ENCODE measurements around the gene FADS2. TPM values are rescaled to one million over a fixed set of nuclear protein-coding genes. Genes with fewer than 3 reads are reported as not detected.
A peak's percentile ranks its signal among the peaks of the same experiment; 100 is the strongest.

The FADS2 gene
- total and polyA plus RNA-seq, 2 of the 13 experiments (the other 11 are each of a cell fraction or from before 2014, with no cell fraction given): 90.1 to 124 TPM

DNA sequence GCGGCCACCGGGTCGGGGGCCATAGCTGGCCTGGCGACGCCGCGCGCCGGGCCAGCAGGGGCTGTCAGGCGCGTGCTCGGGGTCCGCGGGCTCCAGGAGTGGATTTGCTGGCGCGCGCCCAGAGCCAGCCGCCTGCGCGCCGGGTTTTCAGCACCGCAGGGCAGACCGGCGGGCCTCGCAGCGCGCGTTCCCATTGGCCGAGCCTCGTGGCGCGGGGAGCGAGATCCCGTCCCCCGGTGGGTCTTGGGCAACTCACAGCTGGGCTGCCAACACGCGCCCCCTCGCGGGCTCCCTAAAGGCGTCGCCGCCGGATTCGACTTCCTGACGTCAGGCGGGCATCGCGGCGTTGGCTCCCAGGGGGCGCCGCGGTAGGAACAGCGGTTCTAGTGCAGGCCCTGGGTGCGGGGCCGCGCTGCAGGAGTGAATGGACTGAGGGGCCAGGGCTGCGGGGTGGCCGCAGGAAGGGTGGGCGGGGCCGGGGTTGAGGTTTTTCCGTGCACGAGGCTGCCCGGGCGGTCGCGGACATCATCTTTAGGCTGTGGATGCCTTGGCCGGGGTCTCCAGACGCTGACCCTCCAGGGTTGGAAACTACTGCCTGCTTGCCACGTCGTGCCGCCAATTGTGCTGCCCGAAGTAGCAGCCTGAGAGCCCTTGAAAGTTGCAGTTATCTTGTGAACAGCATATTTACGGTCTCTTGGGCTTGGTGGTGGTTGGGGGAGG is 11.2 kb upstream of the FADS2 start, which contains the start of gene FADS1 (continued):
- TF ChIP-seq ETV6 (CRISPR knock-in tag; conservative IDR thresholded peaks at IDR 0.05) (no peak), GATAD2A (CRISPR knock-in tag; IDR thresholded peaks at IDR 0.05) (peak; percentile 87), KDM5A (IDR thresholded peaks at IDR 0.05; ENCODE audit: borderline replicate concordance, low read length) (no peak; the same call in 1 of the 2 replicates), MEF2D (CRISPR knock-in tag; IDR thresholded peaks at IDR 0.05) (no peak), RORA (CRISPR knock-in tag; IDR thresholded peaks at IDR 0.05) (no peak), AGO1 (IDR thresholded peaks at IDR 0.05; ENCODE audit: low read depth, low read length, poor library complexity, severe bottlenecking) (peak; percentile 88), ZNF256 (CRISPR knock-in tag; conservative IDR thresholded peaks at IDR 0.05) (peak; percentile 51; the same call in 1 of the 2 replicates), HOXA5 (CRISPR knock-in tag; IDR thresholded peaks at IDR 0.05) (0 out of 2 replicates have a peak, but pooled peaks have one; percentile 70), MTA3 (CRISPR knock-in tag; IDR thresholded peaks at IDR 0.05) (no peak), JUNB (CRISPR knock-in tag; IDR thresholded peaks at IDR 0.05; ENCODE audit: borderline replicate concordance) (no peak; the same call in 1 of the 2 replicates), ATRX (CRISPR knock-in tag; IDR thresholded peaks at IDR 0.05; ENCODE audit: borderline replicate concordance) (no peak), ZNF546 (CRISPR knock-in tag; conservative IDR thresholded peaks at IDR 0.05) (peak; percentile 81; the same call in 1 of the 2 replicates), ZNF382 (CRISPR knock-in tag; IDR thresholded peaks at IDR 0.05; ENCODE audit: borderline replicate concordance) (no peak), PAF1 (CRISPR knock-in tag; IDR thresholded peaks at IDR 0.05) (no peak), ZFX (CRISPR knock-in tag; IDR thresholded peaks at IDR 0.05; ENCODE audit: low read depth) (peak; percentile 89), ZNF589 (CRISPR knock-in tag; conservative IDR thresholded peaks at IDR 0.05) (peak; percentile 82), ZNF670 (CRISPR knock-in tag; IDR thresholded peaks at IDR 0.05; ENCODE audit: borderline replicate concordance) (peak; percentile 64; the same call in 1 of the 2 replicates), ZNF350 (CRISPR knock-in tag; IDR thresholded peaks at IDR 0.05; ENCODE audit: borderline replicate concordance, low read depth) (peak; percentile 76), CENPT (CRISPR knock-in tag; IDR thresholded peaks at IDR 0.05; ENCODE audit: low read depth) (peak; percentile 74; the same call in 1 of the 2 replicates), CBX1 (IDR thresholded peaks at IDR 0.05; ENCODE audit: low read depth) (peak; percentile 85), ISX (CRISPR knock-in tag; conservative IDR thresholded peaks at IDR 0.05) (no peak), ZNF484 (CRISPR knock-in tag; IDR thresholded peaks at IDR 0.05; ENCODE audit: borderline replicate concordance, low read depth) (no peak), ZSCAN25 (CRISPR knock-in tag; IDR thresholded peaks at IDR 0.05) (no peak; the same call in 1 of the 2 replicates)
- TF ChIP-seq, protein P1, sequence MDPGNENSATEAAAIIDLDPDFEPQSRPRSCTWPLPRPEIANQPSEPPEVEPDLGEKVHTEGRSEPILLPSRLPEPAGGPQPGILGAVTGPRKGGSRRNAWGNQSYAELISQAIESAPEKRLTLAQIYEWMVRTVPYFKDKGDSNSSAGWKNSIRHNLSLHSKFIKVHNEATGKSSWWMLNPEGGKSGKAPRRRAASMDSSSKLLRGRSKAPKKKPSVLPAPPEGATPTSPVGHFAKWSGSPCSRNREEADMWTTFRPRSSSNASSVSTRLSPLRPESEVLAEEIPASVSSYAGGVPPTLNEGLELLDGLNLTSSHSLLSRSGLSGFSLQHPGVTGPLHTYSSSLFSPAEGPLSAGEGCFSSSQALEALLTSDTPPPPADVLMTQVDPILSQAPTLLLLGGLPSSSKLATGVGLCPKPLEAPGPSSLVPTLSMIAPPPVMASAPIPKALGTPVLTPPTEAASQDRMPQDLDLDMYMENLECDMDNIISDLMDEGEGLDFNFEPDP (CRISPR knock-in tag; conservative IDR thresholded peaks at IDR 0.05): no peak
- TF ChIP-seq, protein P2, sequence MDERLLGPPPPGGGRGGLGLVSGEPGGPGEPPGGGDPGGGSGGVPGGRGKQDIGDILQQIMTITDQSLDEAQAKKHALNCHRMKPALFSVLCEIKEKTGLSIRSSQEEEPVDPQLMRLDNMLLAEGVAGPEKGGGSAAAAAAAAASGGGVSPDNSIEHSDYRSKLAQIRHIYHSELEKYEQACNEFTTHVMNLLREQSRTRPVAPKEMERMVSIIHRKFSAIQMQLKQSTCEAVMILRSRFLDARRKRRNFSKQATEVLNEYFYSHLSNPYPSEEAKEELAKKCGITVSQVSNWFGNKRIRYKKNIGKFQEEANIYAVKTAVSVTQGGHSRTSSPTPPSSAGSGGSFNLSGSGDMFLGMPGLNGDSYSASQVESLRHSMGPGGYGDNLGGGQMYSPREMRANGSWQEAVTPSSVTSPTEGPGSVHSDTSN (CRISPR knock-in tag; IDR thresholded peaks at IDR 0.05): no peak
- TF ChIP-seq, protein P3, sequence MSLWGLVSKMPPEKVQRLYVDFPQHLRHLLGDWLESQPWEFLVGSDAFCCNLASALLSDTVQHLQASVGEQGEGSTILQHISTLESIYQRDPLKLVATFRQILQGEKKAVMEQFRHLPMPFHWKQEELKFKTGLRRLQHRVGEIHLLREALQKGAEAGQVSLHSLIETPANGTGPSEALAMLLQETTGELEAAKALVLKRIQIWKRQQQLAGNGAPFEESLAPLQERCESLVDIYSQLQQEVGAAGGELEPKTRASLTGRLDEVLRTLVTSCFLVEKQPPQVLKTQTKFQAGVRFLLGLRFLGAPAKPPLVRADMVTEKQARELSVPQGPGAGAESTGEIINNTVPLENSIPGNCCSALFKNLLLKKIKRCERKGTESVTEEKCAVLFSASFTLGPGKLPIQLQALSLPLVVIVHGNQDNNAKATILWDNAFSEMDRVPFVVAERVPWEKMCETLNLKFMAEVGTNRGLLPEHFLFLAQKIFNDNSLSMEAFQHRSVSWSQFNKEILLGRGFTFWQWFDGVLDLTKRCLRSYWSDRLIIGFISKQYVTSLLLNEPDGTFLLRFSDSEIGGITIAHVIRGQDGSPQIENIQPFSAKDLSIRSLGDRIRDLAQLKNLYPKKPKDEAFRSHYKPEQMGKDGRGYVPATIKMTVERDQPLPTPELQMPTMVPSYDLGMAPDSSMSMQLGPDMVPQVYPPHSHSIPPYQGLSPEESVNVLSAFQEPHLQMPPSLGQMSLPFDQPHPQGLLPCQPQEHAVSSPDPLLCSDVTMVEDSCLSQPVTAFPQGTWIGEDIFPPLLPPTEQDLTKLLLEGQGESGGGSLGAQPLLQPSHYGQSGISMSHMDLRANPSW (CRISPR knock-in tag; IDR thresholded peaks at IDR 0.05; ENCODE audit: borderline replicate concordance): no peak

All from HepG2 (cell line).